H1 (cell line): Measurements from ENCODE around the gene TRAF3. TPM values are rescaled to one million over a fixed set of nuclear protein-coding genes. Genes with fewer than 3 reads are reported as not detected.

Experiments
- CHD1 ChIP-seq: IDR thresholded peaks from 2 replicates; pipeline ENCODE4 v1.6.1; 2012; ENCODE audit warnings: low read depth, low read length, improper control_type of control experiment
- E2F6 ChIP-seq: IDR thresholded peaks from 2 replicates; pipeline ENCODE4 v1.6.1; 2012; ENCODE audit warnings: inconsistent platforms
- EZH2 ChIP-seq: fragments of 200-600 bp; sonication (generic); IDR thresholded peaks from 2 replicates; pipeline ENCODE4 v1.7.1; 2012; ENCODE audit warnings: low read depth, mild to moderate bottlenecking, moderate library complexity, low read length, inconsistent platforms; ENCODE audit not compliant: severe bottlenecking
- JUND ChIP-seq: IDR thresholded peaks from 2 replicates; pipeline ENCODE4 v1.6.1; 2011; ENCODE audit warnings: mild to moderate bottlenecking, improper control_type of control experiment, low read length
- SIN3A ChIP-seq, 2 experiments: IDR thresholded peaks in 1 of 2; conservative IDR thresholded peaks in 1 of 2; 2 replicates each; pipeline ENCODE4 v1.6.1; 2011 to 2012; ENCODE audit warnings: low read length in 2 of 2, improper control_type of control experiment in 1 of 2, low read depth in 1 of 2, mild to moderate bottlenecking in 1 of 2
- polyA plus RNA-seq, 7 experiments: library from polyadenylated mRNA; depleted of rRNA in 3 of 7; stranded (reverse) in 5 of 7; unstranded in 2 of 7; fragments of >200 nt in 5 of 7; fragments of 200-250 nt in 2 of 7; gene quantifications; 1 replicate in 5 of 7; 2 replicates in 1 of 7; 4 replicates in 1 of 7; pipeline versions ENCODE4 v1.2.1 to v1.2.3, GENCODE V29; 2011 to 2013; ENCODE audit warnings: missing spikeins in 2 of 7, mixed read lengths in 2 of 7
- total RNA-seq: library from RNA; stranded (reverse); fragmentation: NEBNext Ultra II Directional; extraction: Animal tissue kit (Norgen Biotek cat#: 25700); gene quantifications from 2 replicates; pipeline ENCODE4 v1.2.1, GENCODE V29; 2021

TRAF3 gene
- total and polyA plus RNA-seq, 2 of the 8 experiments (the other 6 are each of a cell fraction or from before 2014, with no cell fraction given) = 5.8 to 12.1 TPM

DNA sequence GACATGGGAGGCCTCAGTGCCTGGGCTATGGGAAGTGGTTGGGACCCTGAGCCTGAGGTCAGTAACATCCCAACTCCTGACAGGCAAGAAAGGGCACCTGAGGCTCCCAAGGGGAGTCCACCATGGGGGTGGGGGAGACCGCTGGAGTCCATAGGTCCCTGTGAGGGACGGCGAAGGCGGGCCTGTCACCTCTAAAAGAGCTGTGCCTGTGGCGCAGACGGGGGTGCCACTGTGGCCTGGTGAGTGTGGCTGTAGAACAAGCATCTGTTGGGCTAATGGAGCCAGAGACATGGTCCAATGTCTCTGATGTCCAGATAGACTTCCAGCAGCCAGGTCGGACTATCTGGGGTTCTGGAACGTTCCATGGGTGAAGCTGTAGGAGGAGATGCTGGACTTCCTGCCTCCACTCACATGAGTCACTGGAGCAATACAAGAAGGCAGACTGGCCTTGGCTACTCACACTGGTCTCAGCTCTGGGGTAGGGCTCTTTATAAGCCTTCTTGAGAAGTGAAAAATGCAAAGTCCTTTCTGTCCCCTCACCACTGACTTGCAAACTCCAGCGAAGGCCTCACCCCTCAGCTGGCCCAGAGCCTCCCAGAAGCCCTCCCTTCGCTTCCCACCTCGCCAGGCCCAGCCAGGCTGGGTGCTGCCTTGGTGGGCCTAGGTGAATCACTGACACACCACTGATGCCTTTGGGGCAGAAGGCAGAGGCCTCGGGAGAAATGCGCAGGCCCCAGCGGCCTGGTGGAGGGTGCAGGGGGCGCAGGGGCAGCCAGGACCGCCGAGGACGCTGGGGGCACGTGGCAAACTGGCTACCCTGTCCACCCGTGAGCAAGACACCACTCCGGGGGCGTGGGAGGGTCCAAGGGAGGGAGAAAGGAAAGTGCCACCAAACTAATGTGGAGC is 1.1 kb upstream of the TRAF3 start (continued):
- TF ChIP-seq E2F6 (0 out of 2 replicates have a peak, but pooled peaks have one; percentile 21), SIN3A (conservative IDR thresholded peaks at IDR 0.05 in 1 of 2, IDR thresholded peaks at IDR 0.05 in 1 of 2; ENCODE audit: low read depth in 1 of 2, low read length in 2 of 2) (no peak), JUND (no peak), CHD1 (no peak), EZH2 (no peak)
